Measurements from ENCODE around the gene TBC1D2B. TPM values are rescaled to one million over a fixed set of nuclear protein-coding genes. Genes with fewer than 3 reads are reported as not detected.
A peak's percentile ranks its signal among the peaks of the same experiment; 100 is the strongest.

TBC1D2B gene
- total RNA-seq, 2 experiments from 2014 or later, result 39.4 to 44.1 TPM

- peaks cover 30% of the 10 kb centered on the region for H3K36me3 Mint-ChIP-seq
These were observed 20.7 kb downstream of the TBC1D2B start for GRCh38 chr15:78056714-78057269.

GRCh38 chr15:78055919-78056713 lies 21.4 kb downstream of the TBC1D2B start:
- DNase-seq, result no peak
- H3K36me3 Mint-ChIP-seq, result peaks cover 30% of the 10 kb centered on the region
- no peaks in the 10 kb centered on the region for H3K9me3 Mint-ChIP-seq
- peak overlapping the region; percentile 70 for H3K27ac Mint-ChIP-seq
- peak overlapping the region; percentile 26 for H3K4me3 Mint-ChIP-seq
- no peaks in the 10 kb centered on the region for H3K27me3 Mint-ChIP-seq
- H3K4me1 Mint-ChIP-seq, result peaks cover 87% of the 10 kb centered on the region

More at GRCh38 chr15:78056714-78057269, 20.7 kb downstream of the TBC1D2B start:
- Mint-ChIP-seq H3K27ac (peak overlapping the region; percentile 70), H3K4me1 (peaks cover 81% of the 10 kb centered on the region), H3K9me3 (no peaks in the 10 kb centered on the region), H3K27me3 (no peaks in the 10 kb centered on the region), H3K4me3 (no peak overlapping the region)
- no peak for DNase-seq

GRCh38 chr15:78054966-78055365 lies 22.5 kb downstream of the TBC1D2B start:
- H3K36me3 Mint-ChIP-seq, result peaks cover 33% of the 10 kb centered on the region
- no peak overlapping the region for H3K4me3 Mint-ChIP-seq
- no peaks in the 10 kb centered on the region for H3K27me3 Mint-ChIP-seq
- peak overlapping the region; percentile 70 for H3K27ac Mint-ChIP-seq
- no peak for DNase-seq
- H3K4me1 Mint-ChIP-seq, result peaks cover 91% of the 10 kb centered on the region
- H3K9me3 Mint-ChIP-seq, result no peaks in the 10 kb centered on the region

- H3K36me3 Mint-ChIP-seq, result peaks cover 35% of the 10 kb centered on the region
These were observed 23.0 kb downstream of the TBC1D2B start for GRCh38 chr15:78054518-78054917.

GRCh38 chr15:78052545-78052944 lies 25.0 kb downstream of the TBC1D2B start:
- no peaks in the 10 kb centered on the region for H3K9me3 Mint-ChIP-seq
- no peaks in the 10 kb centered on the region for H3K27me3 Mint-ChIP-seq
- no peak overlapping the region for H3K4me3 Mint-ChIP-seq
- H3K36me3 Mint-ChIP-seq, result peaks cover 44% of the 10 kb centered on the region
- no peak for DNase-seq
- H3K4me1 Mint-ChIP-seq, result peaks cover 92% of the 10 kb centered on the region
- H3K27ac Mint-ChIP-seq, result peak overlapping the region; percentile 92

More at GRCh38 chr15:78054518-78054917, 23.0 kb downstream of the TBC1D2B start:
- no peak for DNase-seq
- Mint-ChIP-seq H3K9me3 (no peaks in the 10 kb centered on the region), H3K27me3 (no peaks in the 10 kb centered on the region), H3K4me3 (no peak overlapping the region), H3K27ac (no peak overlapping the region), H3K4me1 (peaks cover 91% of the 10 kb centered on the region)

- peaks cover 47% of the 10 kb centered on the region for H3K36me3 Mint-ChIP-seq
- no peaks in the 10 kb centered on the region for H3K9me3 Mint-ChIP-seq
- H3K4me3 Mint-ChIP-seq, result no peak overlapping the region
- H3K27ac Mint-ChIP-seq, result peak overlapping the region; percentile 92
- no peaks in the 10 kb centered on the region for H3K27me3 Mint-ChIP-seq
- DNase-seq, result no peak
- peaks cover 96% of the 10 kb centered on the region for H3K4me1 Mint-ChIP-seq
These were observed 25.5 kb downstream of the TBC1D2B start for GRCh38 chr15:78052001-78052401.

GRCh38 chr15:78051596-78051995 lies 25.9 kb downstream of the TBC1D2B start:
- H3K4me1 Mint-ChIP-seq, result peaks cover 96% of the 10 kb centered on the region
- H3K9me3 Mint-ChIP-seq, result no peaks in the 10 kb centered on the region
- peaks cover 51% of the 10 kb centered on the region for H3K36me3 Mint-ChIP-seq
- H3K4me3 Mint-ChIP-seq, result no peak overlapping the region
- H3K27me3 Mint-ChIP-seq, result no peaks in the 10 kb centered on the region
- H3K27ac Mint-ChIP-seq, result peak overlapping the region; percentile 92
- no peak for DNase-seq

- Mint-ChIP-seq H3K9me3 (no peaks in the 10 kb centered on the region), H3K27ac (peak overlapping the region; percentile 97), H3K4me1 (peaks cover 96% of the 10 kb centered on the region), H3K27me3 (no peaks in the 10 kb centered on the region), H3K36me3 (peaks cover 51% of the 10 kb centered on the region), H3K4me3 (no peak overlapping the region)
- peak; percentile 37 for DNase-seq
These were observed 26.7 kb downstream of the TBC1D2B start for GRCh38 chr15:78050826-78051225.

GRCh38 chr15:78050441-78050809 lies 27.1 kb downstream of the TBC1D2B start:
- no peak for DNase-seq
- Mint-ChIP-seq H3K4me1 (peaks cover 95% of the 10 kb centered on the region), H3K9me3 (no peaks in the 10 kb centered on the region), H3K36me3 (peaks cover 49% of the 10 kb centered on the region), H3K27me3 (no peaks in the 10 kb centered on the region), H3K4me3 (no peak overlapping the region), H3K27ac (peak overlapping the region; percentile 97)

- peak; percentile 79 for DNase-seq
- Mint-ChIP-seq H3K27me3 (no peaks in the 10 kb centered on the region), H3K4me1 (peaks cover 94% of the 10 kb centered on the region), H3K27ac (peak overlapping the region; percentile 97), H3K9me3 (no peaks in the 10 kb centered on the region), H3K36me3 (peaks cover 47% of the 10 kb centered on the region), H3K4me3 (peak overlapping the region; percentile 68)
These were observed 27.6 kb downstream of the TBC1D2B start for GRCh38 chr15:78049691-78050440.

GRCh38 chr15:78048628-78048920 lies 28.9 kb downstream of the TBC1D2B start:
- H3K9me3 Mint-ChIP-seq, result no peaks in the 10 kb centered on the region
- no peak overlapping the region for H3K4me3 Mint-ChIP-seq
- peaks cover 47% of the 10 kb centered on the region for H3K36me3 Mint-ChIP-seq
- H3K27ac Mint-ChIP-seq, result peak overlapping the region; percentile 97
- H3K4me1 Mint-ChIP-seq, result peaks cover 95% of the 10 kb centered on the region
- DNase-seq, result no peak
- no peaks in the 10 kb centered on the region for H3K27me3 Mint-ChIP-seq

- Mint-ChIP-seq H3K9me3 (no peaks in the 10 kb centered on the region), H3K4me3 (no peak overlapping the region), H3K36me3 (peaks cover 48% of the 10 kb centered on the region), H3K4me1 (peaks cover 95% of the 10 kb centered on the region), H3K27ac (peak overlapping the region; percentile 97), H3K27me3 (no peaks in the 10 kb centered on the region)
- no peak for DNase-seq
These were observed 29.5 kb downstream of the TBC1D2B start for GRCh38 chr15:78047761-78048627.

- Mint-ChIP-seq H3K9me3 (no peaks in the 10 kb centered on the region), H3K27ac (peak overlapping the region; percentile 97), H3K36me3 (peaks cover 48% of the 10 kb centered on the region), H3K27me3 (no peaks in the 10 kb centered on the region), H3K4me1 (peaks cover 95% of the 10 kb centered on the region), H3K4me3 (peak overlapping the region; percentile 40)
- peak; percentile 30 for DNase-seq
These were observed 30.6 kb downstream of the TBC1D2B start for GRCh38 chr15:78046796-78047341.

GRCh38 chr15:78045189-78045588 lies 32.3 kb downstream of the TBC1D2B start:
- Mint-ChIP-seq H3K27ac (peak overlapping the region; percentile 91), H3K4me1 (peaks cover 90% of the 10 kb centered on the region), H3K9me3 (no peaks in the 10 kb centered on the region), H3K36me3 (peaks cover 50% of the 10 kb centered on the region), H3K27me3 (no peaks in the 10 kb centered on the region), H3K4me3 (no peak overlapping the region)
- DNase-seq, result no peak

Data from activated naive CD8-positive, alpha-beta T cell treated with anti-CD3 and anti-CD28 coated beads for 36 hours (primary cell).